IPS DF 4.7 (cell line): ENCODE results near the gene HLCS.
"Not testable (repeated sequence)": the region's sequence is repeated elsewhere in the genome, so short reads cannot be mapped to it uniquely, and the experiment has no call there.

Experiments
- DNase-seq: peaks from one replicate; pipeline ENCODE4 v3.0.0-alpha.2; 2013; ENCODE audit warnings: low spot score; ENCODE audit errors: extremely low read depth

The HLCS gene

GRCh38 chr21:36850372-36850771 lies 116.1 kb downstream of the HLCS start:
- DNase-seq: no peak

DNA sequence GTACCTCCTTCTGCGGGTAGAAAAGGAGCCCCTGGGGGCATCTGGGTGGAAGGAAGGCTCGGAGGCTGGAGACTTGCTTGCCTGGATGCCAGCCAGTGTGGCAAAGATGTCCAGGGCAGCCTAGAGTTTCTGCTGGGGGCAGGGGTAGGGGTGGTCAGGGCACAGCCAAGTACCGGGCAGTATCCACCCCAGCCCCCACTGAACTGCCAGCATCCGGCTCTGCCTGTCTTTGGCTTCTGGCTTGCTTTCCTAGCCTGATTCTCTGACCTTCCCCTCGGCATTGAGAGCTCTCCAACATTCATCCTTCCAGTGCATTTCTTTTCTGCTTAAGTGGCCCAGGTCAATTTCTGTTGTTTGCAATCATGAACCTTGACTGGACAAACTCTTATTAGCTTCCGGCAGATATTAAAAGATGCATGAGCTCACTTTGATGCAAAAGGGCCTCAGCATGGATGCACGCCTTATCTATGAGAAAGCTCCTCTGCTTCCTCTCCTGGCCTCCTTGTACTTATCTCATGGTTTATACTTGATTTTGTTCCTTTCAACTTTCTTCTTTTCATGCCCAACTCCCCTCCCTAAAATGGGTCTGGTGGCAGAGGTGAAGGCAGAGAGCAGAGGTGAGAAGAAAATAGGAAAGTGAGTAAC lies 116.9 kb downstream of the HLCS start:
- no peak for DNase-seq

GRCh38 chr21:36848730-36849274 lies 117.7 kb downstream of the HLCS start:
- DNase-seq: no peak

GRCh38 chr21:36847189-36847588 lies 119.3 kb downstream of the HLCS start:
- no peak for DNase-seq

DNA sequence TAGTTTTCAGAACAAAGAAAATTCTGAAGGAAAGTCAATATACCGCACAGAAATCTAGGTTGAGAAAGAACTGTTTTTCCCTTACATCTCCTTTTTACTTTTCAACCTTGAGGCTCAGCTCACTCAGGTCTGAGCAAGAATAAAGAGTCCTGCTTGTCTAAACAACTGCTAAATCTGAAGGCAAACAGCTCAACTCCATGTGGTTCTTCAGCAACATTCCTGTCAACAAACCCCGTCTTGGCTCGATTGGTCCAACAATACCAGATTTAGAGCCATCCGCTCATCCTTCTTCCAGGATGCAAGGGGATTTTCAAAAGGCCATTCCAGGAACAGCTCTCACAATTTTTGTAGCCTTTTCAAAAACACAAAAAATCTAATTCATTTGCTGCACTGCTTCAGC lies 119.8 kb downstream of the HLCS start:
- DNase-seq: no peak

- no peak for DNase-seq
Observed at GRCh38 chr21:36845790-36846189, 120.7 kb downstream of the HLCS start.

GRCh38 chr21:36845070-36845469 lies 121.4 kb downstream of the HLCS start:
- DNase-seq: no peak

DNA sequence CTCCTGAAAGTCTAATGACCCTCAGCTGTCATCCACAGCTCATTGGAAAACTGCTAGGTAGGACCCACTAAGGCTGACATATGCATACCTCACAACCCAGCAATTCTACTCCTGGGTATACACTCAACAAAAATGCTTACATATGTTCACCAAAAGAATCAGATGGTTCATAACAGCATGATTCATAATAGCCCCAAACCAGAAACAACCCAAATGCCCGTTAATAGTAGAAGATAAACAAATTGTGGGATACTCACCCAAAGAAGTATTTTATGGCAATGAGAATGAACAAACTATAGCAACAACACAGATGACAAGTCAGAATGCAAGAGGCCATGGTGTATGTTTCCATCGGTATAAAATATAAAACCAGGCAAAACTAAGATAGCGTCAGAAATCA lies 124.6 kb downstream of the HLCS start:
- DNase-seq: no peak

DNA sequence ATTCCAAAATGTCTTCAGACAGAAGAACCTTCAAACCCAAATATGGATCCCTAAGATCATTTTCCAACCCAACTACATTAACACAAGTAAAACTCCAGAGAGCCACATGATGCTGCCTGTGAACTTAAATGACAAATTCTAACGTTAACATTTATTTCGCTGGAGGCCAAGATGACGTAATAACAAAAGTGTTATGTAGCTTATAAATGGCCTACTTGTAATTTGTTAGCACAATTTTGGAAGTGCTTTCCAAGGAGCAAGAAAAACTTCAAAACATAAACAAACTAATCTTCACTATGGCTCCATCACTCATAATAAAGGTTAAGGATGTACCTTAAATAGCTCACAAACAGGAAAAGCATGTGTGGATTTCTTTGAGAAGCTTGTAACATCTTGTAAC lies 126.7 kb downstream of the HLCS start:
- no peak for DNase-seq

- DNase-seq: no peak
Observed at GRCh38 chr21:36839123-36839522, 127.3 kb downstream of the HLCS start.

- no peak for DNase-seq
Observed at GRCh38 chr21:36835383-36835795, 131.1 kb downstream of the HLCS start.

DNA sequence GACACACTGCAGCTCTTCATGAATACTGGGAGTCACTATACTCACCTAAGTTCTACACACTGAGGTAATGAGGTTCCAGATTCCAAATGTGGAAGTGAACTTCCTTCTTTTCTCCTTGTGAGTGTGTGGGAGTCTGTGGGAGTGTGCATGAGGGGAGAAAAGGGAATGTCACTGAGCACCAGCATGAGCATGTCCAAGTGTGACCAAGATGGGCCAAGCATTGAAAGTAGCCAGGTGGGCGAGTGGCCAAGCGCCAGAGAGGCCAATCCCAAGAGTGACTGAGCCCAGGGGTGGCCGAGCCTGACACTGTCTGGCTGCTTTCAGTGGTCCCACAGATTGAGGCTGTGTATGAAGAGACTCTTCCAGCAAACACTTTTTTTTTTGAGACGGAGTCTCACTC lies 132.3 kb downstream of the HLCS start:
- no peak for DNase-seq

- DNase-seq: no peak
Observed at GRCh38 chr21:36830100-36830499, 136.4 kb downstream of the HLCS start.

- DNase-seq: no peak
Observed at GRCh38 chr21:36828891-36829515, 137.5 kb downstream of the HLCS start.

GRCh38 chr21:36828208-36828607 lies 138.3 kb downstream of the HLCS start:
- no peak for DNase-seq

DNA sequence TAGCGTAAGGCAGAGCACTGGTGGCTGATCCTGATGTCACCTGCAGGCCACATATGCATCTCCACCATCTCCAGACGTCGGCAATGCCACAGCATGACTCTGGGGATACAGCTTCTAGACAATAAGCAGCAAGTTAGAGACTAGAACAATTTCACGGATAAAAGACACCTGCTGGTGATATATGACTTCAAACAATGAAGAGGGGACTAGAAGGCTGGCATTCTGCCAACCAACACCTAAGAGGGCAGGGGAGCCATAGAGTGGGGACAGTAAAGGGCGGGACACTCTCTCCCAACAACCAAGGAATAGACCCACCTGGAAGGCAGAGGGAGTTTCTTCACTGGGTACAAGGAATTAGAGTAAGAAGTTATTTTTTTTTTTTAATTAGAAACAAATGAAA lies 140.8 kb downstream of the HLCS start:
- DNase-seq: no peak

- DNase-seq: no peak
Observed at GRCh38 chr21:36821032-36821299, 145.5 kb downstream of the HLCS start.

GRCh38 chr21:36820176-36821031 lies 146.1 kb downstream of the HLCS start:
- peak; percentile 22 for DNase-seq

- no peak for DNase-seq
Observed at GRCh38 chr21:36817732-36818450, 148.6 kb downstream of the HLCS start.

DNA sequence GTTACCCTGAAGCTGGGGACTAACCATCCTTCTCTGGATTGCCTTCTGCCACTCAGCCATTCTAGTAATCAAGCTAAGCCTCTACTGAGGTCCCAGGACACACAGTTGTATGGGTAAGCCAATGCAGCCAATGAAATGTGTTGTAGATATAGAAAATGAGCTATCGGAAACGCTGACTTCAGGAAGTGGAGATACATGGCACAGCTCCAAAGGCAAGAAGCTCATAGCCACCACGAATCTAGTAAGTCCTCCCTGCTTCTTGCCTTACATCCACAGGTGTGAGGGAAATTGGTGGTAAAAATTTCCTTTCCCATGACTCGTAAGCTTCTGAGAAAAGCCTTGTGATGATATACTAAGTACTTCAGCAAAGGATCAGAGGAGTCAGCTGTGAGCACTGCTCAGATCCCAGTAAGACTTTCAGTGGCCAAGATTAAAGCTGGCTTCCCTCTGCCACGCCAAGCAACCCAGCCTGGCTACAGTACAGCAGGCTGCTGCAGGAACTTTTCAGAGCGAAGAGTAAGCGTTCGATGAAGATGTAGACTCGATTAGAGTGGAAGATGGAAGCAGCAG lies 149.8 kb downstream of the HLCS start:
- no peak for DNase-seq

DNA sequence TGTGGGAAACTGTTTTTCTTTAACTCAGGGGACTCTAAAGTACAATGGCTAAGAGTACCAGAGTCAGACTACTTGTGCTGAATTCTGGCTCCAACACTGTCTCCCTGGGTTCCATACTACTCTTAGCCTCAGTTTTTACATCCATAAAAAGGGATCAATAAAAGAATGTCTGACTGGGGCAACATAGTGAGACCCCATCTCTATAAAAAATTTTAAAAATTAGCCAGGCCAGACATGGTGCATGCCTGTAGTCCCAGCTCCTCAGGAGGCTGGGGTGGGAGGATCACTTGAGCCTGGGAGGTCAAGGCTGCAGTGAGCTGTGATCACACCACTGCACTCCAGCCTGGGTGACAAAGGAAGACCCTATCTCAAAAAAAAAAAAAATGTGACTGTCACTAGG lies 150.4 kb downstream of the HLCS start:
- not testable (repeated sequence) for DNase-seq
